GM19035 (cell line): ENCODE data around the gene FABP6.

Experiments
- ATAC-seq: cut with Tn5 transposase; IDR thresholded peaks from one replicate; pipeline ENCODE4 v1.9.1; 2021; ENCODE audit not compliant: unreplicated experiment

FABP6 gene

GRCh38 chr5:160287378-160288051 is 58.2 kb downstream of the FABP6 start:
- ATAC-seq = no peak
